ENCODE data around the gene GET3. TPM values are rescaled to one million over a fixed set of nuclear protein-coding genes. Genes with fewer than 3 reads are reported as not detected.
A peak's percentile ranks its signal among the peaks of the same experiment; 100 is the strongest.

GET3 gene
- total and polyA plus RNA-seq, 2 of the 13 experiments (the other 11 are each of a cell fraction or from before 2014, with no cell fraction given), result 57.7 to 59.4 TPM

GRCh38 chr19:12785431-12786031 is 48.2 kb downstream of the GET3 start:
- no TSS peak for BruUV-seq (replicated peaks)
- Histone ChIP-seq H3K27me3 (ENCODE audit: control insufficient read depth in 1 of 2, insufficient read depth in 2 of 2, low read length in 2 of 2) (no peaks in the 10 kb centered on the region; a peak in 3 of 5 replicates), H3K36me3 (replicated peaks in 1 of 2; ENCODE audit: control insufficient read depth in 1 of 2, insufficient read depth in 2 of 2, low read length in 2 of 2) (no peaks in the 10 kb centered on the region), H2AFZ (ENCODE audit: low read length) (no peak overlapping the region), H3K79me2 (ENCODE audit: insufficient read depth, low read length) (no peaks in the 10 kb centered on the region), H3K4me2 (ENCODE audit: low read depth, low read length) (no peak overlapping the region), H3K9me3 (ENCODE audit: low read length) (no peaks in the 10 kb centered on the region), H3K4me1 (ENCODE audit: insufficient read depth, low read length) (peaks cover 82% of the 10 kb centered on the region), H3K9ac (ENCODE audit: insufficient read depth, low read depth, low read length) (no peak overlapping the region), H3K27ac (ENCODE audit: extremely low read length, insufficient read depth, low read length) (no peak overlapping the region), H4K20me1 (ENCODE audit: insufficient read depth, low read length) (no peaks in the 10 kb centered on the region), H3K4me3 (replicated peaks in 1 of 3; ENCODE audit: insufficient read depth in 1 of 3, low read depth in 2 of 3, low read length in 3 of 3) (no peak overlapping the region)
- in situ Hi-C loops (cut with HindIII; ENCODE audit: extremely low pct_ligation_motif_present, low pct_unique_long_range_greater_than_20kb) (no loop called here), intact Hi-C loops (cut with micrococcal nuclease; ENCODE audit: unreplicated experiment) (no loop called here)
- ATAC-seq (peak; percentile 7; the same call in 1 of the 3 replicates), FAIRE-seq (no peak), DNase-seq (ENCODE audit: low spot score) (no peak)
- ChIA-PET CTCF (ENCODE audit: low intra/inter-chr PET ratio, low total read pairs) (no interaction called here), POLR2A (no interaction called here)
- TF ChIP-seq HMG20B (CRISPR knock-in tag; conservative IDR thresholded peaks at IDR 0.05) (no peak), UBTF (CRISPR knock-in tag; IDR thresholded peaks at IDR 0.05) (peak; percentile 27; the same call in 1 of the 2 replicates), NBN (conservative IDR thresholded peaks at IDR 0.05) (0 out of 2 replicates have a peak, but pooled peaks have one; percentile 56), THAP9 (CRISPR knock-in tag; IDR thresholded peaks at IDR 0.05; ENCODE audit: borderline replicate concordance) (0 out of 2 replicates have a peak, but pooled peaks have one; percentile 23)
- 40% methylated on average over 2 of the region's 4 CpGs for WGBS (ENCODE audit: low lambda C conversion rate)

Measured in HepG2 (cell line).